ENCODE results near the gene MAGEB16. TPM values are rescaled to one million over a fixed set of nuclear protein-coding genes. Genes with fewer than 3 reads are reported as not detected.

MAGEB16 gene
- not detected in 2 replicates for total RNA-seq

GRCh38 chrX:35798042-35798441 is at the start of gene MAGEB16:
MAGEB16 (plus strand) TSS chrX:35798342; CDS start chrX:35802197, 3,855 bp downstream.

Other genes starting within 250 kb of the MAGEB16 start
- gene CFAP47, start 121.4 kb downstream of the MAGEB16 start, total RNA-seq = under 0.01 and 0.37 TPM in 2 replicates

Data from smooth muscle cell of bladder (primary cell).